Parathyroid adenoma (tissue), 2 donors: ENCODE measurements around the gene DSCAM.
A peak's percentile ranks its signal among the peaks of the same experiment; 100 is the strongest.

Experiments
- H2AFZ ChIP-seq: fragments of 300-600 bp; sonication (generic); one replicate; pipeline ENCODE4 v1.7.0; 2017; ENCODE audit warnings: antibody characterized with exemption, mild to moderate bottlenecking
- H3K27ac ChIP-seq: fragments of 300-600 bp; sonication (generic); one replicate; pipeline ENCODE4 v1.7.0; 2017
- H3K27me3 ChIP-seq: fragments of 300-600 bp; sonication (generic); one replicate; pipeline ENCODE4 v1.7.0; 2017; ENCODE audit warnings: low read length; ENCODE audit not compliant: control insufficient read depth, insufficient read depth
- H3K36me3 ChIP-seq: fragments of 300-600 bp; sonication (generic); one replicate; pipeline ENCODE4 v1.7.0; 2017; ENCODE audit warnings: low read length; ENCODE audit not compliant: control insufficient read depth, insufficient read depth
- H3K4me1 ChIP-seq: fragments of 300-600 bp; sonication (generic); one replicate; pipeline ENCODE4 v1.7.0; 2017; ENCODE audit warnings: control low read depth
- H3K4me2 ChIP-seq: fragments of 300-600 bp; sonication (generic); one replicate; pipeline ENCODE4 v1.7.0; 2017; ENCODE audit warnings: low read length
- H3K4me3 ChIP-seq: fragments of 300-600 bp; sonication (generic); one replicate; pipeline ENCODE4 v1.7.0; 2017; ENCODE audit warnings: low read depth, low read length
- H3K79me2 ChIP-seq: fragments of 300-600 bp; sonication (generic); one replicate; pipeline ENCODE4 v1.7.0; 2017; ENCODE audit warnings: control low read depth
- H3K9ac ChIP-seq: fragments of 300-600 bp; sonication (generic); one replicate; pipeline ENCODE4 v1.7.0; 2017; ENCODE audit warnings: mild to moderate bottlenecking
- H3K9me3 ChIP-seq: fragments of 300-600 bp; sonication (generic); one replicate; pipeline ENCODE4 v1.7.0; 2017; ENCODE audit warnings: low read length; ENCODE audit not compliant: control insufficient read depth
- CTCF ChIP-seq: fragments of 300-600 bp; sonication (generic); IDR thresholded peaks from one replicate; pipeline ENCODE4 v1.7.0; 2017; ENCODE audit warnings: antibody characterized with exemption, mild to moderate bottlenecking
- donor health status: primary hyperparathyroidism.

DSCAM gene

DNA sequence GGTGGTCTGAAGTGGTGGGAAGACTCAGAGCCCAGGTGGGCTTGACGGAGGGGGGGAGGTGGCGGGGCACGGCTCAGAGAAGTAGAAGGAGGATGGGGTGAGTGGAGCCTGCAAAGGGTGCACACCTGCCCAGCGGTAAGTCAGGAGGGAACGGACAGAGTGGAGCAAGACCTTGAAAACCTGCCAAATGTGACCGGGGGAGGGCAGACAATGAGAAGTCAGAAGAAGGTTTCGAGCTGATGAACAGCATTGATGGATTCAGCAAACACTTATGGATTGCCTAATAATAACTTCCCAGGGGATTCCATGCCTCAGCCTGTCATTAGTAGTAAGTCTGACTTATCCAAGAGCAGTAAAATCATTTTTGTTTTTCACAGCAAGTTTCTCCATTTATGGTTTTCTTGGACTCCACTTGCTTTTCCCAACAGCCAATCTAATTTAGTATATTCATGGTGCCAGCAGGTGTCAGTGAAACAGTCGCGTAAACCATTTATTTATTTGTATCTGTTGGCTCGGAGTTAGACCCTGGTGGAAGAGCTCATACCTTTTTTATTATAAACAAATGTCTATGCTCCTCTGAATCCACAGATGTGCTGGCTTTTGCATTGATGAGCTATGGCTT, 700.6 kb downstream of the DSCAM start:
- Histone ChIP-seq H3K27me3 (no peaks in the 10 kb centered on the region), H2AFZ (no peak overlapping the region), H3K4me1 (no peaks in the 10 kb centered on the region), H3K27ac (no peak overlapping the region), H3K36me3 (no peaks in the 10 kb centered on the region), H3K4me3 (no peak overlapping the region), H3K79me2 (no peaks in the 10 kb centered on the region), H3K4me2 (no peak overlapping the region), H3K9me3 (no peaks in the 10 kb centered on the region), H3K9ac (no peak overlapping the region)
- no peak for TF ChIP-seq CTCF

GRCh38 chr21:40143822-40144525, 703.0 kb downstream of the DSCAM start:
- H3K27me3 ChIP-seq, result no peaks in the 10 kb centered on the region
- no peak overlapping the region for H3K4me2 ChIP-seq
- no peaks in the 10 kb centered on the region for H3K4me1 ChIP-seq
- no peak overlapping the region for H2AFZ ChIP-seq
- H3K9ac ChIP-seq, result no peak overlapping the region
- H3K79me2 ChIP-seq, result no peaks in the 10 kb centered on the region
- no peak overlapping the region for H3K4me3 ChIP-seq
- no peaks in the 10 kb centered on the region for H3K36me3 ChIP-seq
- H3K27ac ChIP-seq, result no peak overlapping the region
- peak; percentile 70 for TF ChIP-seq CTCF
- no peaks in the 10 kb centered on the region for H3K9me3 ChIP-seq

- H3K4me2 ChIP-seq, result no peak overlapping the region
- no peaks in the 10 kb centered on the region for H3K27me3 ChIP-seq
- H3K4me3 ChIP-seq, result no peak overlapping the region
- no peaks in the 10 kb centered on the region for H3K36me3 ChIP-seq
- no peaks in the 10 kb centered on the region for H3K4me1 ChIP-seq
- no peak overlapping the region for H2AFZ ChIP-seq
- no peak overlapping the region for H3K27ac ChIP-seq
- H3K79me2 ChIP-seq, result no peaks in the 10 kb centered on the region
- TF ChIP-seq CTCF, result no peak
- H3K9ac ChIP-seq, result no peak overlapping the region
- no peaks in the 10 kb centered on the region for H3K9me3 ChIP-seq
Measured at GRCh38 chr21:40141621-40142020, 705.3 kb downstream of the DSCAM start.

- Histone ChIP-seq H3K27me3 (no peaks in the 10 kb centered on the region), H3K9ac (no peak overlapping the region), H3K27ac (no peak overlapping the region), H3K9me3 (no peaks in the 10 kb centered on the region), H3K4me2 (no peak overlapping the region), H2AFZ (no peak overlapping the region), H3K4me3 (no peak overlapping the region), H3K4me1 (no peaks in the 10 kb centered on the region), H3K36me3 (no peaks in the 10 kb centered on the region), H3K79me2 (no peaks in the 10 kb centered on the region)
- no peak for TF ChIP-seq CTCF
Measured at GRCh38 chr21:40140675-40141074, 706.3 kb downstream of the DSCAM start.

DNA sequence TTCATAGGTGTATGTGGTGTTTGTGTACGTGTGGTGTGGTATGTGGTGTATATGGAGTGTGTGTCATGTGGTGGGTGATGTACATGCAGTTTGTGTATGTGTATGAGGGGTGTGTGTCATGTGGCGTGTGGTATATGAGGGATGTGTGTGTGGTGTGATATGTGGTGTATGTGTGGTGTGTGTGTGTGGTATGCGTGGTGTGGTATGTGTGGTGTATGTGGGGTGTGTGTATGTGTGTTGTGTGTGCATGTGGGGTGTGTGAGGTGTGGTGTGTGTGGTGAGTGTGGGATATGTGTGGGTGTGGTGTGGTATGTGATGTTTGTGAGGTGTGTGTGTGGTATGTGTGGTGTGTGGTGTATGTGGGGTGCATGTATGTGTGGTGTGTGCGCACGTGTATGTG, 707.3 kb downstream of the DSCAM start:
- no peaks in the 10 kb centered on the region for H3K79me2 ChIP-seq
- H3K4me1 ChIP-seq, result no peaks in the 10 kb centered on the region
- TF ChIP-seq CTCF, result no peak
- H3K27ac ChIP-seq, result no peak overlapping the region
- no peaks in the 10 kb centered on the region for H3K36me3 ChIP-seq
- no peak overlapping the region for H3K9ac ChIP-seq
- H3K9me3 ChIP-seq, result no peaks in the 10 kb centered on the region
- H3K27me3 ChIP-seq, result no peaks in the 10 kb centered on the region
- no peak overlapping the region for H3K4me3 ChIP-seq
- no peak overlapping the region for H2AFZ ChIP-seq
- H3K4me2 ChIP-seq, result no peak overlapping the region
